HS-5 (cell line): ENCODE results near the gene KCNK4.

Source experiments
- DNase-seq: peaks from one replicate; pipeline ENCODE4 v3.0.0-alpha.2; 2012; ENCODE audit warnings: low read depth

Gene KCNK4

GRCh38 chr11:64268893-64269539 lies 22.1 kb upstream of the KCNK4 start:
- no peak for DNase-seq

- DNase-seq = peak; percentile 99
Observed at GRCh38 chr11:64269540-64270220, 21.4 kb upstream of the KCNK4 start.

GRCh38 chr11:64275031-64275800 lies 15.9 kb upstream of the KCNK4 start:
- no peak for DNase-seq

- DNase-seq = no peak
Observed at GRCh38 chr11:64275841-64276240, 15.3 kb upstream of the KCNK4 start.

GRCh38 chr11:64276653-64277431 lies 14.3 kb upstream of the KCNK4 start:
- no peak for DNase-seq

- DNase-seq = no peak
Observed at GRCh38 chr11:64278576-64279190, 12.4 kb upstream of the KCNK4 start.

- DNase-seq = no peak
Observed at GRCh38 chr11:64281957-64282770, 8.9 kb upstream of the KCNK4 start.

GRCh38 chr11:64283092-64283491 lies 8.0 kb upstream of the KCNK4 start:
- no peak for DNase-seq

GRCh38 chr11:64284048-64284961 lies 6.8 kb upstream of the KCNK4 start, which contains the start of gene BAD:
BAD (minus strand) TSS chr11:64284665; CDS start chr11:64284368, 297 bp downstream.
- DNase-seq = peak; percentile 68

- peak; percentile 36 for DNase-seq
Observed at GRCh38 chr11:64284962-64285884, 5.9 kb upstream of the KCNK4 start, which contains the start of gene GPR137. GPR137 (plus strand) TSS chr11:64285848; CDS start chr11:64286525, 677 bp downstream.

- DNase-seq = no peak
Observed at GRCh38 chr11:64285885-64286800, 5.0 kb upstream of the KCNK4 start.

GRCh38 chr11:64286801-64287159 lies 4.3 kb upstream of the KCNK4 start:
- no peak for DNase-seq

- DNase-seq = no peak
Observed at GRCh38 chr11:64287676-64288352, 3.3 kb upstream of the KCNK4 start.

GRCh38 chr11:64288353-64288750 lies 2.8 kb upstream of the KCNK4 start:
- DNase-seq = no peak

- DNase-seq = no peak
Observed at GRCh38 chr11:64289002-64289564, 2.0 kb upstream of the KCNK4 start.
